Stimulated activated CD8-positive, alpha-beta memory T cell treated with anti-CD3 and anti-CD28 coated beads, Interleukin-15, amount 100 ng/mL, for 1 hour (primary cell): ENCODE results near the gene ERBB2.
"Not testable (repeated sequence)": the region's sequence is repeated elsewhere in the genome, so short reads cannot be mapped to it uniquely, and the experiment has no call there.

Experiments
- DNase-seq: peaks from one replicate; pipeline ENCODE4 v3.0.0-alpha.2; 2020; ENCODE audit warnings: low read depth

The ERBB2 gene

GRCh38 chr17:39745335-39746144, 45.7 kb downstream of the ERBB2 start:
- DNase-seq, result no peak

- no peak for DNase-seq
Observed at GRCh38 chr17:39746145-39746461, 46.2 kb downstream of the ERBB2 start.

GRCh38 chr17:39747745-39748144, 47.9 kb downstream of the ERBB2 start:
- DNase-seq, result no peak

GRCh38 chr17:39748444-39749034, 48.7 kb downstream of the ERBB2 start:
- DNase-seq, result not testable (repeated sequence)

GRCh38 chr17:39750131-39751015, 50.5 kb downstream of the ERBB2 start:
- no peak for DNase-seq

GRCh38 chr17:39751016-39751543, 51.2 kb downstream of the ERBB2 start:
- no peak for DNase-seq

- no peak for DNase-seq
Observed at GRCh38 chr17:39751637-39752036, 51.8 kb downstream of the ERBB2 start.

GRCh38 chr17:39752241-39752881, 52.5 kb downstream of the ERBB2 start:
- DNase-seq, result no peak

- DNase-seq, result no peak
Observed at GRCh38 chr17:39753514-39754160, 53.8 kb downstream of the ERBB2 start.

GRCh38 chr17:39754161-39754957, 54.5 kb downstream of the ERBB2 start:
- DNase-seq, result peak; percentile 85

- no peak for DNase-seq
Observed at GRCh38 chr17:39754958-39755553, 55.2 kb downstream of the ERBB2 start.

GRCh38 chr17:39755554-39756379, 55.9 kb downstream of the ERBB2 start:
- no peak for DNase-seq

- no peak for DNase-seq
Observed at GRCh38 chr17:39756380-39757079, 56.7 kb downstream of the ERBB2 start.

GRCh38 chr17:39757176-39757662, 57.4 kb downstream of the ERBB2 start:
- no peak for DNase-seq

GRCh38 chr17:39757931-39758873, 58.3 kb downstream of the ERBB2 start:
- no peak for DNase-seq

GRCh38 chr17:39759204-39759603, 59.3 kb downstream of the ERBB2 start:
- DNase-seq, result no peak

- no peak for DNase-seq
Observed at GRCh38 chr17:39761861-39762496, 62.1 kb downstream of the ERBB2 start.
